ENCODE results near the gene RCCD1. TPM values are rescaled to one million over a fixed set of nuclear protein-coding genes. Genes with fewer than 3 reads are reported as not detected.

The RCCD1 gene
- total RNA-seq, 1 experiment from 2014 or later: 25.3 TPM

- Histone ChIP-seq H3K4me3 (ENCODE audit: low read length) (no peak overlapping the region), H3K27me3 (ENCODE audit: low read length) (no peaks in the 10 kb centered on the region), H3K27ac (ENCODE audit: low read length) (0 out of 2 replicates have a peak overlapping the region, but pooled peaks have one; percentile 6), H3K4me2 (ENCODE audit: low read depth, low read length, poor library complexity, severe bottlenecking) (no peak overlapping the region), H3K9me2 (replicated peaks; ENCODE audit: insufficient read depth, low read length) (no peaks in the 10 kb centered on the region), H4K20me1 (ENCODE audit: insufficient read depth, low read depth, low read length) (no peaks in the 10 kb centered on the region), H3K9ac (ENCODE audit: low read length) (no peak overlapping the region), H3K4me1 (ENCODE audit: low read length) (no peaks in the 10 kb centered on the region), H3K36me3 (ENCODE audit: insufficient read depth, low read length) (peaks cover 67% of the 10 kb centered on the region), H3K79me2 (ENCODE audit: low read length) (peaks cover 24% of the 10 kb centered on the region), H2AFZ (ENCODE audit: low read length) (no peak overlapping the region), H3K9me3 (ENCODE audit: low read length) (no peaks in the 10 kb centered on the region)
- DNase-seq: no peak
These were observed 24.9 kb downstream of the RCCD1 start for GRCh38 chr15:90979582-90979981.

DNA sequence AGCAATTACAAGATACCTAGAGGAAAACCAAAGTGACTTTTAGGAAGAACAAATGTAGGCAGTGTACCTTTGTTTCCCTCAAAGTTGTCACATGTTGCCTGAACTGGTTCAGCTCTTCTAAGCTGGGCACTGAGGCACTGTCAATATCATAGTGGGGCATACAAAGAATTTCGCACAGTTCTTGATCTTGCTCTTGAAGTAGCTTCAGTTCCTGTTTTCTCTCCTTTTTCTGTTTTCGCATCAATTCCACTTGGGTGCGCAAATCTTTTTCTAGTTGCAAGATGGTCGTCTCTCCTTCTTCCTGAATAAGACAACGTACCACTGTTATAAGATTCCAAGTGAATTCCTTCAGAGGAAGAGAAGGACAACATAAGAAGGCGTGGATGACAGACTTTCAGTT lies 27.0 kb downstream of the RCCD1 start:
- H4K20me1 ChIP-seq (ENCODE audit: insufficient read depth, low read depth, low read length): no peaks in the 10 kb centered on the region
- H2AFZ ChIP-seq (ENCODE audit: low read length): no peak overlapping the region
- H3K36me3 ChIP-seq (ENCODE audit: insufficient read depth, low read length): peaks cover 61% of the 10 kb centered on the region
- H3K4me2 ChIP-seq (ENCODE audit: low read depth, low read length, poor library complexity, severe bottlenecking): no peak overlapping the region
- H3K9me2 ChIP-seq (replicated peaks; ENCODE audit: insufficient read depth, low read length): no peaks in the 10 kb centered on the region
- H3K27ac ChIP-seq (ENCODE audit: low read length): no peak overlapping the region
- no peak overlapping the region for H3K9ac ChIP-seq (ENCODE audit: low read length)
- H3K9me3 ChIP-seq (ENCODE audit: low read length): no peaks in the 10 kb centered on the region
- no peaks in the 10 kb centered on the region for H3K4me1 ChIP-seq (ENCODE audit: low read length)
- H3K79me2 ChIP-seq (ENCODE audit: low read length): peaks cover 45% of the 10 kb centered on the region
- no peaks in the 10 kb centered on the region for H3K27me3 ChIP-seq (ENCODE audit: low read length)
- no peak for DNase-seq
- no peak overlapping the region for H3K4me3 ChIP-seq (ENCODE audit: low read length)

- H3K9ac ChIP-seq (ENCODE audit: low read length): no peak overlapping the region
- H3K4me2 ChIP-seq (ENCODE audit: low read depth, low read length, poor library complexity, severe bottlenecking): no peak overlapping the region
- H3K9me2 ChIP-seq (replicated peaks; ENCODE audit: insufficient read depth, low read length): no peaks in the 10 kb centered on the region
- peaks cover 1% of the 10 kb centered on the region; the same call in 1 of the 2 replicates for H3K4me1 ChIP-seq (ENCODE audit: low read length)
- H3K79me2 ChIP-seq (ENCODE audit: low read length): peaks cover 49% of the 10 kb centered on the region
- no peak for DNase-seq
- no peak overlapping the region for H3K4me3 ChIP-seq (ENCODE audit: low read length)
- H4K20me1 ChIP-seq (ENCODE audit: insufficient read depth, low read depth, low read length): no peaks in the 10 kb centered on the region
- H3K27me3 ChIP-seq (ENCODE audit: low read length): no peaks in the 10 kb centered on the region
- H3K27ac ChIP-seq (ENCODE audit: low read length): no peak overlapping the region
- H2AFZ ChIP-seq (ENCODE audit: low read length): no peak overlapping the region
- no peaks in the 10 kb centered on the region for H3K9me3 ChIP-seq (ENCODE audit: low read length)
- peaks cover 58% of the 10 kb centered on the region for H3K36me3 ChIP-seq (ENCODE audit: insufficient read depth, low read length)
These were observed 27.5 kb downstream of the RCCD1 start for GRCh38 chr15:90982135-90982534.

DNA sequence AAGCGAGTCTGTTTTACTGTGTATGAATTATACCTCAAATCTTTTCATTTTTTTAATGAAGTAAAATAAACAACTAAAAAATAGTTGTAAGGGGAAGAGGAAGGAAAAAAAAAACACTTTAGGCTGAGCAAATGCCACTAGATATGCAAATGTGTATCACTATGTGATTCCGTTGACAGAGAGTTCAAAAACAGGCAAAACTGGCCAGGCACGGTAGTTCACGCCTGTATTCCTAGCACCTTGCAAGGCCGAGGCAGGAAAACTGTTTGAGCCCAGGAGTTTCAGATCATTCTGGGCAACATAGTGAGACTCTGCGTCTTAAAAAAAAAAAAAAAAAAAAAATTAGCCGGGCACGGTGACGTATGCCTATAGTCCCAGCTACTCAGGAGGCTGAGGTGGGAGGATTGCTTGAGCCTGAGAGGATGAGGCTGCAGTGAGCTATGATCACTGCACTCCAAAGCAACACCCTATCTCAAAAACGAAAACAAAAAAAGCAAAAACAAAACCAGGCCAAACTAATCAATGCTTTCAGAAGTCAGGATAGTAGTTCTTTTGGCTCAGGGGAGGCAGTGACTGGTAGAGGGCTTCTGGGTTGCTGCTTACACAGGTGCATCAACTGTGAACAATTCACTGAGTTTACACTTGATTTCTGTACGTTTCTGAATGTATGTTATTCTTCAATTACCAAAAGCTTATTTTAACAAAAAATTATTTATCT lies 32.3 kb downstream of the RCCD1 start:
- Histone ChIP-seq H2AFZ (ENCODE audit: low read length) (no peak overlapping the region), H3K9ac (ENCODE audit: low read length) (no peak overlapping the region), H3K27me3 (ENCODE audit: low read length) (no peaks in the 10 kb centered on the region), H3K36me3 (ENCODE audit: insufficient read depth, low read length) (peaks cover 27% of the 10 kb centered on the region), H4K20me1 (ENCODE audit: insufficient read depth, low read depth, low read length) (no peaks in the 10 kb centered on the region), H3K4me2 (ENCODE audit: low read depth, low read length, poor library complexity, severe bottlenecking) (no peak overlapping the region), H3K9me3 (ENCODE audit: low read length) (no peaks in the 10 kb centered on the region), H3K9me2 (replicated peaks; ENCODE audit: insufficient read depth, low read length) (no peaks in the 10 kb centered on the region), H3K79me2 (ENCODE audit: low read length) (peaks cover 89% of the 10 kb centered on the region), H3K27ac (ENCODE audit: low read length) (0 out of 2 replicates have a peak overlapping the region, but pooled peaks have one; percentile 58), H3K4me3 (ENCODE audit: low read length) (no peak overlapping the region), H3K4me1 (ENCODE audit: low read length) (peaks cover 38% of the 10 kb centered on the region)
- DNase-seq: no peak

DNA sequence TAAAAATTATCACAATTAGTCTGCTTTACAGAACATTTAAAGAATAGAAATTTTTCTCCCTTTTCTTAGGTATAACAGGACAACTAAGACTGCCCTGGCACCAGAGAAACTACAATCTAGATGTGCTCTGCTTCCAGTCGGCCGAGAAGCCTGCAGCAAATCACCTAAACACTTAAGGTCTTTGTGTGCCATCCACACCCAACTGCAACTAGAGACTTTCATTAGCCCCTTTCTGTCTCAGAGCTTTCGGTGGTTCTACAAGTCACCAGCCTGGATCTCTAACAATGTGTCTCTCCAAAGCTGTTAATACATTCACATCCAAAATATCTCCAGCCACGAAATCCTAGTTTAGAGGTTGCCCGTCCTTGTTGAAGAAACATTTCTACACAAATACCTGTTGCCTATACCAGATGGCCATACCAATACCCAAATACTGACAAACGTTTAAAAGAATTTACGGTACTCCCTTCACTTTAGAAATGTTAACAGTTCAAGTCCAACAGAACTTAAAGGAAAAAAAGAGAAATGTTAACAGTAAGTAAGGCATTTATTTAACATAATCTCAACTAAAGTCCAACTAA lies 33.0 kb downstream of the RCCD1 start:
- Histone ChIP-seq H3K79me2 (ENCODE audit: low read length) (peaks cover 96% of the 10 kb centered on the region), H3K9me3 (ENCODE audit: low read length) (no peaks in the 10 kb centered on the region), H3K4me3 (ENCODE audit: low read length) (no peak overlapping the region), H3K4me1 (ENCODE audit: low read length) (peaks cover 44% of the 10 kb centered on the region), H4K20me1 (ENCODE audit: insufficient read depth, low read depth, low read length) (no peaks in the 10 kb centered on the region), H3K9ac (ENCODE audit: low read length) (peak overlapping the region; percentile 30), H3K4me2 (ENCODE audit: low read depth, low read length, poor library complexity, severe bottlenecking) (peak overlapping the region; percentile 45), H3K27ac (ENCODE audit: low read length) (peak overlapping the region; percentile 58), H2AFZ (ENCODE audit: low read length) (no peak overlapping the region), H3K9me2 (replicated peaks; ENCODE audit: insufficient read depth, low read length) (no peaks in the 10 kb centered on the region), H3K36me3 (ENCODE audit: insufficient read depth, low read length) (peaks cover 22% of the 10 kb centered on the region), H3K27me3 (ENCODE audit: low read length) (no peaks in the 10 kb centered on the region)
- no peak for DNase-seq

DNA sequence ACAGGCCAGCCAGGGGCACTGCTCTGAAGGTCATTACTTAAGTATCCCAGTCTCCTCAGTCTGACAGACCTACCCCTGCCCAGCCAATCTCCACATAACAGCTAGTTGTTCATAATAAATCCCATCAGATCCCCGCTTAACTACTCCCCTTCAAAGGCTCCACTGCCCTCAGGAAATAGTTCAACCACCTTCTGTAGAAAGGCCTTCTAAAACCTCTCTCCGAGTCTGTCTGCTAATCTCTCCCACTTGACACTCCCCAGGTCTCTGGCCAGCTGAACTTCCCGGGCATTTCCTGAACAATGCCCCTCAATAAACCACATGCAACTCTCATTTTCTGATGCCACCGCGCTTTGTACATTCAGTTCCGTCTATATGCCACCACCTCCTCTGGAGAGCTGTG lies 33.6 kb downstream of the RCCD1 start:
- Histone ChIP-seq H4K20me1 (ENCODE audit: insufficient read depth, low read depth, low read length) (no peaks in the 10 kb centered on the region), H3K4me1 (ENCODE audit: low read length) (peaks cover 48% of the 10 kb centered on the region), H3K27ac (ENCODE audit: low read length) (peak overlapping the region; percentile 58), H3K9me2 (replicated peaks; ENCODE audit: insufficient read depth, low read length) (no peaks in the 10 kb centered on the region), H3K27me3 (ENCODE audit: low read length) (no peaks in the 10 kb centered on the region), H3K79me2 (ENCODE audit: low read length) (peaks cover 98% of the 10 kb centered on the region), H3K4me2 (ENCODE audit: low read depth, low read length, poor library complexity, severe bottlenecking) (peak overlapping the region; percentile 45), H2AFZ (ENCODE audit: low read length) (no peak overlapping the region), H3K9ac (ENCODE audit: low read length) (peak overlapping the region; percentile 30), H3K4me3 (ENCODE audit: low read length) (no peak overlapping the region), H3K36me3 (ENCODE audit: insufficient read depth, low read length) (peaks cover 16% of the 10 kb centered on the region), H3K9me3 (ENCODE audit: low read length) (no peaks in the 10 kb centered on the region)
- no peak for DNase-seq

GRCh38 chr15:90989040-90989768 lies 34.5 kb downstream of the RCCD1 start:
- peak overlapping the region; percentile 30; the same call in 1 of the 2 replicates for H3K9ac ChIP-seq (ENCODE audit: low read length)

GRCh38 chr15:90990446-90990845 lies 35.8 kb downstream of the RCCD1 start:
- Histone ChIP-seq H3K4me2 (ENCODE audit: low read depth, low read length, poor library complexity, severe bottlenecking) (no peak overlapping the region), H3K9me2 (replicated peaks; ENCODE audit: insufficient read depth, low read length) (no peaks in the 10 kb centered on the region), H3K27me3 (ENCODE audit: low read length) (no peaks in the 10 kb centered on the region), H3K27ac (ENCODE audit: low read length) (no peak overlapping the region), H3K9ac (ENCODE audit: low read length) (no peak overlapping the region), H4K20me1 (ENCODE audit: insufficient read depth, low read depth, low read length) (no peaks in the 10 kb centered on the region), H3K9me3 (ENCODE audit: low read length) (no peaks in the 10 kb centered on the region), H2AFZ (ENCODE audit: low read length) (no peak overlapping the region), H3K36me3 (ENCODE audit: insufficient read depth, low read length) (no peaks in the 10 kb centered on the region), H3K79me2 (ENCODE audit: low read length) (peaks cover 96% of the 10 kb centered on the region), H3K4me1 (ENCODE audit: low read length) (peaks cover 51% of the 10 kb centered on the region), H3K4me3 (ENCODE audit: low read length) (no peak overlapping the region)
- DNase-seq: no peak

More at GRCh38 chr15:90989040-90989768, 34.5 kb downstream of the RCCD1 start:
- Histone ChIP-seq H3K36me3 (ENCODE audit: insufficient read depth, low read length) (peaks cover 7% of the 10 kb centered on the region; the same call in 1 of the 2 replicates), H3K4me3 (ENCODE audit: low read length) (no peak overlapping the region; the same call in 1 of the 2 replicates), H3K9me3 (ENCODE audit: low read length) (no peaks in the 10 kb centered on the region), H3K9me2 (replicated peaks; ENCODE audit: insufficient read depth, low read length) (no peaks in the 10 kb centered on the region), H3K27ac (ENCODE audit: low read length) (peak overlapping the region; percentile 58), H2AFZ (ENCODE audit: low read length) (no peak overlapping the region), H3K4me2 (ENCODE audit: low read depth, low read length, poor library complexity, severe bottlenecking) (peak overlapping the region; percentile 45), H3K4me1 (ENCODE audit: low read length) (peaks cover 48% of the 10 kb centered on the region), H4K20me1 (ENCODE audit: insufficient read depth, low read depth, low read length) (no peaks in the 10 kb centered on the region), H3K79me2 (ENCODE audit: low read length) (peaks cover 98% of the 10 kb centered on the region), H3K27me3 (ENCODE audit: low read length) (no peaks in the 10 kb centered on the region)
- peak; percentile 64 for DNase-seq
